GM23338 (cell line): ENCODE results near the gene USP6NL. TPM values are rescaled to one million over a fixed set of nuclear protein-coding genes. Genes with fewer than 3 reads are reported as not detected.
A peak's percentile ranks its signal among the peaks of the same experiment; 100 is the strongest.

ENCODE experiments used
- ATAC-seq: fragments of 200-7000 bp; cut with Tn5 transposase; 3 replicates; pipeline ENCODE4 v1.9.1; 2020
- DNase-seq: peaks from one replicate; pipeline ENCODE4 v3.0.0-alpha.2; 2015; ENCODE audit warnings: low spot score
- H2AFZ ChIP-seq: fragments of 200-600 bp; sonication (generic); 2 replicates; pipeline ENCODE4 v1.8.0; 2016; ENCODE audit warnings: antibody characterized with exemption, mild to moderate bottlenecking, moderate library complexity
- H3F3A ChIP-seq: fragments of 200-600 bp; sonication (generic); replicated peaks from 2 replicates; pipeline ENCODE4 v1.8.0; 2017; ENCODE audit warnings: antibody characterized with exemption, mixed run types, low read depth
- H3K27ac ChIP-seq: fragments of 200-600 bp; sonication (generic); 2 replicates; pipeline ENCODE4 v1.6.1; 2016; ENCODE audit warnings: low read depth
- H3K27me3 ChIP-seq: fragments of 200-600 bp; sonication (generic); 2 replicates; pipeline ENCODE4 v1.8.0; 2016; ENCODE audit warnings: mild to moderate bottlenecking, mixed run types, moderate library complexity; ENCODE audit not compliant: insufficient read depth
- H3K36me3 ChIP-seq: fragments of 200-600 bp; sonication (generic); 2 replicates; pipeline ENCODE4 v1.8.0; 2016; ENCODE audit warnings: mild to moderate bottlenecking; ENCODE audit not compliant: insufficient read depth
- H3K4me1 ChIP-seq: fragments of 200-600 bp; sonication (generic); 2 replicates; pipeline ENCODE4 v1.8.0; 2016; ENCODE audit warnings: mild to moderate bottlenecking, moderate library complexity; ENCODE audit not compliant: insufficient read depth
- H3K4me2 ChIP-seq: fragments of 200-600 bp; sonication (generic); 2 replicates; pipeline ENCODE4 v1.7.1; 2017; ENCODE audit warnings: mixed run types
- H3K4me3 ChIP-seq: fragments of 200-600 bp; sonication (generic); 2 replicates; pipeline ENCODE4 v1.6.1; 2016; ENCODE audit warnings: mixed run types
- H3K79me2 ChIP-seq: fragments of 200-600 bp; sonication (generic); replicated peaks from 2 replicates; pipeline ENCODE4 v1.8.0; 2017; ENCODE audit warnings: mild to moderate bottlenecking; ENCODE audit not compliant: insufficient read depth
- H3K9me2 ChIP-seq: fragments of 200-600 bp; sonication (generic); 2 replicates; pipeline ENCODE4 v1.8.0; 2017; ENCODE audit not compliant: insufficient read depth
- H4K20me1 ChIP-seq: fragments of 200-600 bp; sonication (generic); replicated peaks from 2 replicates; pipeline ENCODE4 v1.8.0; 2017; ENCODE audit warnings: mild to moderate bottlenecking; ENCODE audit not compliant: insufficient read depth
- H3K27ac Mint-ChIP-seq: 2 replicates; pipeline ENCODE4 v1.8.0; 2020; ENCODE audit warnings: inconsistent platforms, mild to moderate bottlenecking, moderate library complexity, mixed read lengths
- H3K27me3 Mint-ChIP-seq: 3 replicates; pipeline ENCODE4 v1.8.0; 2022; ENCODE audit warnings: low read depth, mild to moderate bottlenecking, moderate library complexity, mixed read lengths, inconsistent platforms; ENCODE audit not compliant: insufficient read depth, poor library complexity
- H3K36me3 Mint-ChIP-seq: 3 replicates; pipeline ENCODE4 v1.8.0; 2021; ENCODE audit warnings: low read depth, mild to moderate bottlenecking, inconsistent platforms, moderate library complexity, mixed read lengths
- H3K4me1 Mint-ChIP-seq: 3 replicates; pipeline ENCODE4 v1.8.0; 2020; ENCODE audit warnings: mild to moderate bottlenecking, inconsistent platforms, mixed read lengths
- H3K4me3 Mint-ChIP-seq: 3 replicates; pipeline ENCODE4 v1.8.0; 2021; ENCODE audit warnings: moderate library complexity, mild to moderate bottlenecking, inconsistent platforms, mixed read lengths
- H3K9me3 Mint-ChIP-seq: 3 replicates; pipeline ENCODE4 v1.8.0; 2020; ENCODE audit warnings: moderate library complexity, mild to moderate bottlenecking, inconsistent platforms, mixed read lengths
- CREB1 ChIP-seq: fragments of 250-450 bp; sonication (Bioruptor Pico); IDR thresholded peaks from 2 replicates; pipeline ENCODE4 v1.5.0; 2020; ENCODE audit warnings: low read depth, mild to moderate bottlenecking, moderate library complexity
- CTCF ChIP-seq, 2 experiments: fragments of 200-600 bp in 1 of 2; sonication (generic) in 1 of 2; conservative IDR thresholded peaks; 2 replicates each; pipeline versions ENCODE4 v1.5.1 to v1.6.1; 2016 to 2017; ENCODE audit warnings: antibody characterized with exemption in 2 of 2, low read depth in 2 of 2, mild to moderate bottlenecking in 2 of 2, moderate library complexity in 1 of 2
- JUNB ChIP-seq: IDR thresholded peaks from one replicate; pipeline ENCODE4 v1.6.1; 2016; ENCODE audit warnings: antibody characterized with exemption; ENCODE audit not compliant: unreplicated experiment
- NANOG ChIP-seq: IDR thresholded peaks from 2 replicates; pipeline ENCODE4 v1.6.1; 2016; ENCODE audit warnings: antibody characterized with exemption, borderline replicate concordance
- REST ChIP-seq: IDR thresholded peaks from one replicate; pipeline ENCODE4 v1.6.1; 2018; ENCODE audit warnings: antibody characterized with exemption; ENCODE audit not compliant: unreplicated experiment
- STAT1 ChIP-seq: IDR thresholded peaks from one replicate; pipeline ENCODE4 v1.6.1; 2016; ENCODE audit warnings: antibody characterized with exemption; ENCODE audit not compliant: unreplicated experiment
- ZNF114 ChIP-seq: fragments of 250-450 bp; sonication (Bioruptor Pico); IDR thresholded peaks from 2 replicates; pipeline ENCODE4 v1.5.0; 2020; ENCODE audit warnings: mild to moderate bottlenecking, moderate library complexity
- ZNF331 ChIP-seq: fragments of 250-450 bp; sonication (Bioruptor Pico); IDR thresholded peaks from 2 replicates; pipeline ENCODE4 v1.5.0; 2020; ENCODE audit warnings: low read depth, mild to moderate bottlenecking, moderate library complexity
- polyA plus RNA-seq: library from polyadenylated mRNA; unstranded; fragments of >200 nt; fragmentation: Nextera tagmentation; extraction: Ambion mirVana; gene quantifications from 2 replicates; pipeline ENCODE4 v1.2.1, GENCODE V29; 2016
- total RNA-seq: library from RNA; depleted of rRNA; stranded (reverse); fragments of >200 nt; shearing (Covaris generic); gene quantifications from 2 replicates; pipeline ENCODE4 v1.2.3, GENCODE V29; 2014

Gene USP6NL
- total and polyA plus RNA-seq, 2 experiments from 2014 or later: 8.1 to 29.7 TPM

- H3K36me3 Mint-ChIP-seq: peaks cover 12% of the 10 kb centered on the region
- H3K27me3 Mint-ChIP-seq: peaks cover 9% of the 10 kb centered on the region
- H3K27ac Mint-ChIP-seq: no peak overlapping the region
- TF ChIP-seq JUNB: no peak
- TF ChIP-seq CTCF (conservative IDR thresholded peaks at IDR 0.05; ENCODE audit: low read depth in 2 of 2): peak; percentile 96 to 99
- Histone ChIP-seq H3K27me3 (no peaks in the 10 kb centered on the region), H2AFZ (no peak overlapping the region), H4K20me1 (no peaks in the 10 kb centered on the region), H3K4me2 (no peak overlapping the region), H3K36me3 (no peaks in the 10 kb centered on the region), H3K27ac (no peak overlapping the region), H3K9me2 (no peaks in the 10 kb centered on the region), H3K79me2 (0 out of 2 replicates have a peak, but pooled peaks cover 5% of the 10 kb centered on the region), H3K4me3 (no peak overlapping the region), H3F3A (no peaks in the 10 kb centered on the region), H3K4me1 (peaks cover 59% of the 10 kb centered on the region)
- H3K4me3 Mint-ChIP-seq: no peak overlapping the region
- H3K9me3 Mint-ChIP-seq: no peaks in the 10 kb centered on the region; the same call in 2 of the 3 replicates
- DNase-seq: peak; percentile 89
- peak; percentile 69 for ATAC-seq
- H3K4me1 Mint-ChIP-seq: peaks cover 50% of the 10 kb centered on the region
These were observed 139.2 kb downstream of the USP6NL start for GRCh38 chr10:11472158-11472753.

- Histone ChIP-seq H3K36me3 (no peaks in the 10 kb centered on the region), H3K4me3 (peak overlapping the region; percentile 39), H3K4me1 (peaks cover 46% of the 10 kb centered on the region), H3K79me2 (0 out of 2 replicates have a peak, but pooled peaks cover 5% of the 10 kb centered on the region), H3K4me2 (peak overlapping the region; percentile 70), H3K9me2 (no peaks in the 10 kb centered on the region), H4K20me1 (no peaks in the 10 kb centered on the region), H3K27ac (peak overlapping the region; percentile 89), H2AFZ (no peak overlapping the region), H3F3A (no peaks in the 10 kb centered on the region), H3K27me3 (no peaks in the 10 kb centered on the region)
- peaks cover 12% of the 10 kb centered on the region for H3K36me3 Mint-ChIP-seq
- peak overlapping the region; percentile 26; the same call in 2 of the 3 replicates for H3K4me3 Mint-ChIP-seq
- peak; percentile 75 for ATAC-seq
- H3K4me1 Mint-ChIP-seq: peaks cover 40% of the 10 kb centered on the region
- H3K9me3 Mint-ChIP-seq: no peaks in the 10 kb centered on the region; the same call in 2 of the 3 replicates
- peaks cover 4% of the 10 kb centered on the region for H3K27me3 Mint-ChIP-seq
- DNase-seq: peak; percentile 80
- H3K27ac Mint-ChIP-seq: peak overlapping the region; percentile 95
- TF ChIP-seq CREB1 (no peak), NANOG (no peak), JUNB (no peak), ZNF114 (CRISPR knock-in tag) (no peak), ZNF331 (CRISPR knock-in tag) (no peak), REST (no peak), STAT1 (no peak)
These were observed 141.7 kb downstream of the USP6NL start for GRCh38 chr10:11469575-11470391.
